DND-41 (cell line): Measurements from ENCODE around the gene GRM7.

Experiments used
- EZH2 ChIP-seq: IDR thresholded peaks from 3 replicates; pipeline ENCODE4 v1.6.1; 2012; ENCODE audit warnings: borderline replicate concordance, low read depth, mild to moderate bottlenecking, moderate library complexity, low read length, inconsistent platforms; ENCODE audit not compliant: severe bottlenecking
- TF ChIP-seq, protein P1 (sequence below): IDR thresholded peaks from 2 replicates; pipeline ENCODE4 v1.5.1; 2012; ENCODE audit warnings: borderline replicate concordance, low read length, moderate library complexity, mild to moderate bottlenecking; ENCODE audit not compliant: poor library complexity, severe bottlenecking; ENCODE audit errors: extremely low read depth

- no peak for TF ChIP-seq EZH2
- TF ChIP-seq, protein P1, sequence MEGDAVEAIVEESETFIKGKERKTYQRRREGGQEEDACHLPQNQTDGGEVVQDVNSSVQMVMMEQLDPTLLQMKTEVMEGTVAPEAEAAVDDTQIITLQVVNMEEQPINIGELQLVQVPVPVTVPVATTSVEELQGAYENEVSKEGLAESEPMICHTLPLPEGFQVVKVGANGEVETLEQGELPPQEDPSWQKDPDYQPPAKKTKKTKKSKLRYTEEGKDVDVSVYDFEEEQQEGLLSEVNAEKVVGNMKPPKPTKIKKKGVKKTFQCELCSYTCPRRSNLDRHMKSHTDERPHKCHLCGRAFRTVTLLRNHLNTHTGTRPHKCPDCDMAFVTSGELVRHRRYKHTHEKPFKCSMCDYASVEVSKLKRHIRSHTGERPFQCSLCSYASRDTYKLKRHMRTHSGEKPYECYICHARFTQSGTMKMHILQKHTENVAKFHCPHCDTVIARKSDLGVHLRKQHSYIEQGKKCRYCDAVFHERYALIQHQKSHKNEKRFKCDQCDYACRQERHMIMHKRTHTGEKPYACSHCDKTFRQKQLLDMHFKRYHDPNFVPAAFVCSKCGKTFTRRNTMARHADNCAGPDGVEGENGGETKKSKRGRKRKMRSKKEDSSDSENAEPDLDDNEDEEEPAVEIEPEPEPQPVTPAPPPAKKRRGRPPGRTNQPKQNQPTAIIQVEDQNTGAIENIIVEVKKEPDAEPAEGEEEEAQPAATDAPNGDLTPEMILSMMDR = no peak
Measured at GRCh38 chr3:6857510-6857909, 3.4 kb upstream of the GRM7 start.
